Endothelial cell of umbilical vein (primary cell): ENCODE results near the gene NDRG2. TPM values are rescaled to one million over a fixed set of nuclear protein-coding genes. Genes with fewer than 3 reads are reported as not detected.

Source experiments
- BruUV-seq: library from RNA; stranded (reverse); fragments of 400-500 nt; replicated peaks from 2 replicates; lab custom pipeline; 2021; lab: Mats Ljungman, UMichigan
- CTCF ChIA-PET: fragments of 300-600, 350-600 bp; sonication (Branson Sonifier 250); formaldehyde crosslinking; loops from one replicate; lab custom pipeline; 2021; ENCODE audit warnings: antibody characterized with exemption, inconsistent platforms; lab: Charles Lee
- POLR2A ChIA-PET: fragments of 300-600, 350-600 bp; sonication (Branson Sonifier 250); formaldehyde crosslinking; loops from one replicate; lab custom pipeline; 2021; ENCODE audit warnings: antibody characterized with exemption, inconsistent platforms; lab: Charles Lee
- DNase-seq: peaks from one replicate; pipeline ENCODE4 v3.0.0-alpha.2; 2011; ENCODE audit warnings: low read depth, low spot score
- FAIRE-seq: peaks from 2 replicates; lab custom pipeline; 2011; peaks lifted over from hg19 to GRCh38; lab: Jason Lieb, UNC
- H2AFZ ChIP-seq: 2 replicates; pipeline ENCODE4 v1.6.0; 2012; ENCODE audit warnings: low read depth, low read length, control low read depth, inconsistent platforms
- H3K27ac ChIP-seq: 2 replicates; pipeline ENCODE4 v1.5.1; 2011; ENCODE audit warnings: low read depth, mild to moderate bottlenecking, control low read depth, low read length, moderate library complexity; ENCODE audit not compliant: insufficient read depth
- H3K27me3 ChIP-seq, 2 experiments: 2 replicates each; pipeline versions ENCODE4 v1.6.0 to v1.6.1; 2011; ENCODE audit warnings: low read length in 2 of 2, mixed read lengths in 1 of 2; ENCODE audit not compliant: control insufficient read depth in 2 of 2, insufficient read depth in 2 of 2
- H3K36me3 ChIP-seq, 2 experiments: 2 replicates in 1 of 2; 3 replicates in 1 of 2; pipeline ENCODE4 v1.5.1; 2011; ENCODE audit warnings: low read length in 2 of 2, mild to moderate bottlenecking in 1 of 2, moderate library complexity in 1 of 2; ENCODE audit not compliant: control insufficient read depth in 2 of 2, insufficient read depth in 2 of 2; ENCODE audit errors: extremely low read depth in 1 of 2
- H3K4me1 ChIP-seq: 3 replicates; pipeline ENCODE4 v1.5.1; 2011; ENCODE audit warnings: mild to moderate bottlenecking, low read length; ENCODE audit not compliant: control insufficient read depth, insufficient read depth; ENCODE audit errors: extremely low read depth
- H3K4me2 ChIP-seq: 2 replicates; pipeline ENCODE4 v1.6.1; 2011; ENCODE audit warnings: low read length, control low read depth, mixed read lengths; ENCODE audit not compliant: insufficient read depth
- H3K4me3 ChIP-seq, 3 experiments: fragments of 200-600 bp in 1 of 3; sonication (generic), shearing (Covaris generic) in 1 of 3; replicated peaks in 1 of 3; 2 replicates each; pipeline ENCODE4 v1.5.1; 2011 to 2016; ENCODE audit warnings: control low read depth in 3 of 3, low read length in 3 of 3, mild to moderate bottlenecking in 2 of 3, inconsistent platforms in 1 of 3, low read depth in 1 of 3, moderate library complexity in 1 of 3; ENCODE audit not compliant: insufficient read depth in 1 of 3
- H3K79me2 ChIP-seq: 2 replicates; pipeline ENCODE4 v1.6.0; 2012; ENCODE audit warnings: low read length, inconsistent platforms; ENCODE audit not compliant: control insufficient read depth, insufficient read depth
- H3K9ac ChIP-seq: replicated peaks from 2 replicates; pipeline ENCODE3; 2011; ENCODE audit warnings: low read length, control low read depth; ENCODE audit not compliant: insufficient read depth; ENCODE audit errors: extremely low read depth
- H3K9me1 ChIP-seq: replicated peaks from 3 replicates; pipeline ENCODE4 v1.6.0; 2011; ENCODE audit warnings: mild to moderate bottlenecking, low read length; ENCODE audit not compliant: control insufficient read depth, insufficient read depth; ENCODE audit errors: extremely low read depth
- H3K9me3 ChIP-seq: replicated peaks from 2 replicates; pipeline ENCODE4 v1.5.1; 2012; ENCODE audit warnings: low read length, inconsistent platforms; ENCODE audit not compliant: control insufficient read depth, insufficient read depth
- H4K20me1 ChIP-seq: replicated peaks from 2 replicates; pipeline ENCODE3; 2011; ENCODE audit warnings: mild to moderate bottlenecking, low read length; ENCODE audit not compliant: control insufficient read depth, insufficient read depth; ENCODE audit errors: extremely low read depth
- EZH2 ChIP-seq: IDR thresholded peaks from 2 replicates; pipeline ENCODE4 v1.6.1; 2012; ENCODE audit warnings: borderline replicate concordance, low read depth, mild to moderate bottlenecking, moderate library complexity, low read length, inconsistent platforms; ENCODE audit not compliant: severe bottlenecking
- FOS ChIP-seq: IDR thresholded peaks from 2 replicates; pipeline ENCODE4 v1.6.1; 2011; ENCODE audit warnings: mild to moderate bottlenecking, low read length, moderate library complexity, borderline replicate concordance; ENCODE audit not compliant: insufficient read depth
- GATA2 ChIP-seq: IDR thresholded peaks from 2 replicates; pipeline ENCODE4 v1.7.0; 2011; ENCODE audit warnings: low read depth, mild to moderate bottlenecking, moderate library complexity, mixed read lengths, low read length; ENCODE audit not compliant: insufficient read length, insufficient read depth
- JUN ChIP-seq: IDR thresholded peaks from 2 replicates; pipeline ENCODE4 v1.6.1; 2011; ENCODE audit warnings: borderline replicate concordance, low read depth; ENCODE audit not compliant: insufficient read length, insufficient read depth
- MYC ChIP-seq: IDR thresholded peaks from one replicate; pipeline ENCODE4 v1.6.1; 2011; ENCODE audit warnings: mild to moderate bottlenecking, low read depth, low read length
- POLR2A ChIP-seq: IDR thresholded peaks from 2 replicates; pipeline ENCODE4 v1.6.1; 2012; ENCODE audit warnings: low read depth, mild to moderate bottlenecking, control low read depth, low read length
- POLR2AphosphoS5 ChIP-seq: IDR thresholded peaks from 2 replicates; pipeline ENCODE4 v1.6.1; 2012; ENCODE audit warnings: low read depth, mild to moderate bottlenecking, control low read depth, low read length, moderate library complexity; ENCODE audit not compliant: insufficient read depth
- dilution Hi-C: fragments of 300-500 bp; cut with MboI; formaldehyde crosslinking; loops from one replicate; pipeline ENCODE4 v1.15.0; 2019; ENCODE audit warnings: low sequenced_read_pairs; ENCODE audit not compliant: extremely low pct_ligation_motif_present
- intact Hi-C: fragments of 100-400 bp; cut with micrococcal nuclease; formaldehyde crosslinking; loops from one replicate; pipeline ENCODE4 v1.10.0; 2022
- polyA plus RNA-seq, 4 experiments: library from polyadenylated mRNA; depleted of rRNA in 3 of 4; stranded (reverse) in 3 of 4; unstranded in 1 of 4; fragments of >200 nt; gene quantifications; 2 replicates each; pipeline versions ENCODE4 v1.2.1 to v1.2.3, GENCODE V29; 2011 to 2012; ENCODE audit warnings: missing spikeins in 1 of 4
- total RNA-seq: library from RNA; stranded (reverse); gene quantifications from 2 replicates; pipeline ENCODE4 v1.2.3, GENCODE V29; 2021
- TF ChIP-seq, protein P1 (sequence below): IDR thresholded peaks from 2 replicates; pipeline ENCODE4 v1.6.1; 2011; ENCODE audit not compliant: insufficient read depth, insufficient read length
- TF ChIP-seq, protein P2 (sequence below), 2 donors: IDR thresholded peaks; 1 replicate in 1 of 2; 2 replicates in 1 of 2; pipeline ENCODE4 v1.5.1; 2011; ENCODE audit warnings: low read length in 2 of 2, mild to moderate bottlenecking in 2 of 2, moderate library complexity in 2 of 2, control low read depth in 1 of 2, inconsistent platforms in 1 of 2, low read depth in 1 of 2; ENCODE audit not compliant: insufficient read depth in 1 of 2; ENCODE audit errors: extremely low read depth in 1 of 2

The NDRG2 gene
- total and polyA plus RNA-seq, 2 donors (not counting 3 experiments of a cell fraction or from before 2014, with no cell fraction given) = 0.54 TPM; not detected in 1

DNA sequence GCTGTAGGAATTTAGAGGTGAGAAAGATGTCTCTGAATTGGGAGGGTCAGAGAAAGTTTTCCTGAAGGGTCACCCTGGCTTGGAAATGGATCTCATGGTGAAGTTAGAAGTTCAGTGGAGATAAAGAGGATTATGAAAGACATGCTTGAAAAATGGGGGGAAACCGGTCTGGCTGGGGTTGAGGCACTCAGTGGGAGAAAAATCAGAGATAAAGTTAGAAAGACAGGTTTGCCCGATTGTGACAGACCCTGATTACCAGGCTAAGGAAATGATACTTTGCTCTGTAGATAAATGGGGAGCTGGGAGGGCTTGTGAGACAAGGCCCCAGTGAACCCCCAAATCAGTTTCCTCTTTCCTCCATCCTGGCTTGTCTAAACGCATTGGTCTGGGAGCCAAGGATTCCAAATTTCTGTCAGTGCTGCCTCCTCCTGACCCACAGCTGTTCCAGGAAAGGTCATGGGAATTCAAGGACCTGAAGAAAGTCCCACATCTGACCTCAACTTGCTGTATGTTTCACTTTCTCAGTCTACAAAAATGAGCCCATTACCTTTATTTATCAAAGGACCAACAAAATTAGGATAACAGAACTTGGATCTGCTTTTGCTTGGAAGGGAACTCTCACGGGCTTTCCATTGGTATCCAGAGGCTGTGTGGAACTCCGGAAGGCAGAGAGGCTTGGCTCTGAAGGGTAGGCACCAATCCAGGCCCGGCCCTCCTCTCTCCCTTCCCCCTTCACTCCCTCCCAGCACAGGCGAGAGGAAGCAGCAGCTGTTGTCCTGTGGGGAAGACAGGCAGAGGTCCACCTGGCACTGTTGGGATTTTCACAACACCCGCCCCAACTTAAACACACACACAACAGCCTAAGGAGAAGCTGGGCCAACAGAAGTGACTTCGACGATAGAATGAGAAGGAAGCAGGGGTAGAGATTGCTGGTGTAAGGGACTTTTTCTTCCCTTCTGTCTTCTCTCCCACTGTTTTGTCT, 13.9 kb upstream of the NDRG2 start:
- Histone ChIP-seq H4K20me1 (no peaks in the 10 kb centered on the region), H3K27me3 (peaks cover 13 to 15% of the 10 kb centered on the region in 2 experiments), H3K79me2 (no peaks in the 10 kb centered on the region), H3K9me1 (no peaks in the 10 kb centered on the region), H3K9ac (no peak overlapping the region), H3K4me2 (no peak overlapping the region), H3K4me1 (peaks cover 4% of the 10 kb centered on the region), H3K4me3 (no peak overlapping the region), H3K9me3 (no peaks in the 10 kb centered on the region), H3K36me3 (no peaks in the 10 kb centered on the region), H3K27ac (no peak overlapping the region), H2AFZ (peak overlapping the region; percentile 16)
- no TSS peak for BruUV-seq
- no peak for TF ChIP-seq POLR2A
- TF ChIP-seq FOS = no peak
- TF ChIP-seq, protein P1, sequence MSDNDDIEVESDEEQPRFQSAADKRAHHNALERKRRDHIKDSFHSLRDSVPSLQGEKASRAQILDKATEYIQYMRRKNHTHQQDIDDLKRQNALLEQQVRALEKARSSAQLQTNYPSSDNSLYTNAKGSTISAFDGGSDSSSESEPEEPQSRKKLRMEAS = no peak
- no peak for TF ChIP-seq POLR2AphosphoS5
- TF ChIP-seq, protein P2, sequence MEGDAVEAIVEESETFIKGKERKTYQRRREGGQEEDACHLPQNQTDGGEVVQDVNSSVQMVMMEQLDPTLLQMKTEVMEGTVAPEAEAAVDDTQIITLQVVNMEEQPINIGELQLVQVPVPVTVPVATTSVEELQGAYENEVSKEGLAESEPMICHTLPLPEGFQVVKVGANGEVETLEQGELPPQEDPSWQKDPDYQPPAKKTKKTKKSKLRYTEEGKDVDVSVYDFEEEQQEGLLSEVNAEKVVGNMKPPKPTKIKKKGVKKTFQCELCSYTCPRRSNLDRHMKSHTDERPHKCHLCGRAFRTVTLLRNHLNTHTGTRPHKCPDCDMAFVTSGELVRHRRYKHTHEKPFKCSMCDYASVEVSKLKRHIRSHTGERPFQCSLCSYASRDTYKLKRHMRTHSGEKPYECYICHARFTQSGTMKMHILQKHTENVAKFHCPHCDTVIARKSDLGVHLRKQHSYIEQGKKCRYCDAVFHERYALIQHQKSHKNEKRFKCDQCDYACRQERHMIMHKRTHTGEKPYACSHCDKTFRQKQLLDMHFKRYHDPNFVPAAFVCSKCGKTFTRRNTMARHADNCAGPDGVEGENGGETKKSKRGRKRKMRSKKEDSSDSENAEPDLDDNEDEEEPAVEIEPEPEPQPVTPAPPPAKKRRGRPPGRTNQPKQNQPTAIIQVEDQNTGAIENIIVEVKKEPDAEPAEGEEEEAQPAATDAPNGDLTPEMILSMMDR (IDR thresholded peaks at IDR 0.05; ENCODE audit: extremely low read depth in 1 of 2, insufficient read depth in 1 of 2, low read depth in 1 of 2, low read length in 2 of 2) = no peak
- TF ChIP-seq JUN = no peak
- no peak for TF ChIP-seq EZH2
- no peak for TF ChIP-seq MYC
- no peak for TF ChIP-seq GATA2
- FAIRE-seq = no peak
- CTCF ChIA-PET = interaction anchor here (1.4 to 7.0 kb wide), 4 partner anchors 23 to 180 kb away, joined by 3 to 214 read pairs (median 18); no protein-coding TSS in a partner anchor
- POLR2A ChIA-PET = no interaction called here
- dilution Hi-C loops (no loop called here), intact Hi-C loops (no loop called here)
- peak; percentile 47 for DNase-seq
